A549 (cell line): ENCODE measurements around the gene SORL1. TPM values are rescaled to one million over a fixed set of nuclear protein-coding genes. Genes with fewer than 3 reads are reported as not detected.

Source experiments
- ATAC-seq, 2 experiments: fragments of 200-7000 bp in 1 of 2; fragments of >200 bp in 1 of 2; cut with Nextera tagmentation in 1 of 2; cut with Tn5 transposase in 1 of 2; 3 replicates each; pipeline versions ENCODE4 v1.8.0 to v1.9.1; 2018 to 2020; ENCODE audit warnings: mild to moderate bottlenecking in 1 of 2, moderate library complexity in 1 of 2
- CTCF ChIA-PET: fragments of 300-600 bp; sonication (Branson Sonifier 250); formaldehyde crosslinking; extraction: SDS; loops from one replicate; lab custom pipeline; 2021; ENCODE audit warnings: antibody characterized with exemption, inconsistent platforms; lab: Yijun Ruan, JAX
- POLR2A ChIA-PET: fragments of 350-600 bp; formaldehyde crosslinking; extraction: SDS; loops from one replicate; lab custom pipeline; 2021; ENCODE audit warnings: antibody characterized with exemption, inconsistent platforms; lab: Yijun Ruan, JAX
- DNase-seq, 2 experiments: peaks; one replicate each; pipeline versions ENCODE4 v3.0.0 to v3.0.0-alpha.2; 2011 to 2016; ENCODE audit warnings: low read depth in 1 of 2, low spot score in 1 of 2
- FAIRE-seq: peaks from 2 replicates; lab custom pipeline; 2011; peaks lifted over from hg19 to GRCh38; lab: Jason Lieb, UNC
- H3K27ac ChIP-seq, 2 experiments: fragments of >200 bp; sonication (Bioruptor Twin); formaldehyde crosslinking; 3 replicates each; pipeline ENCODE4 v1.5.1; 2016 to 2017
- H3K4me1 ChIP-seq: fragments of >200 bp; sonication (Bioruptor Twin); formaldehyde crosslinking; 3 replicates; pipeline ENCODE4 v1.6.1; 2016
- H3K4me2 ChIP-seq: fragments of >200 bp; sonication (Bioruptor Twin); formaldehyde crosslinking; 3 replicates; pipeline ENCODE4 v1.6.1; 2016
- H3K4me3 ChIP-seq: fragments of >200 bp; sonication (Bioruptor Twin); formaldehyde crosslinking; 3 replicates; pipeline ENCODE4 v1.5.1; 2016
- H3K9me3 ChIP-seq: fragments of >200 bp; sonication (Bioruptor Twin); formaldehyde crosslinking; 3 replicates; pipeline ENCODE4 v1.6.1; 2016
- CBX2 ChIP-seq: fragments of 200-600 bp; sonication (generic); IDR thresholded peaks from 2 replicates; pipeline ENCODE4 v1.6.1; 2016; ENCODE audit warnings: low read depth, mild to moderate bottlenecking, borderline replicate concordance
- CTCF ChIP-seq: fragments of >200 bp; sonication (Bioruptor Twin); formaldehyde crosslinking; IDR thresholded peaks from 3 replicates; pipeline ENCODE4 v1.5.1; 2016
- FOSB ChIP-seq: fragments of 250-450 bp; sonication (Bioruptor Pico); IDR thresholded peaks from 2 replicates; pipeline ENCODE4 v1.5.0; 2020; ENCODE audit warnings: mild to moderate bottlenecking, moderate library complexity
- FOSL2 ChIP-seq, 2 experiments: fragments of 450-650 bp in 1 of 2; fragments of >200 bp in 1 of 2; sonication (Bioruptor Twin) in 1 of 2; formaldehyde crosslinking; IDR thresholded peaks; 2 replicates each; pipeline versions ENCODE4 v1.5.0 to v1.6.1; 2016 to 2020; ENCODE audit warnings: mild to moderate bottlenecking in 1 of 2, moderate library complexity in 1 of 2
- HMGXB4 ChIP-seq: fragments of 250-450 bp; sonication (Bioruptor Pico); IDR thresholded peaks from 2 replicates; pipeline ENCODE4 v1.5.0; 2021; ENCODE audit warnings: mild to moderate bottlenecking, moderate library complexity, borderline replicate concordance
- HOXB5 ChIP-seq: fragments of 250-450 bp; sonication (Bioruptor Pico); IDR thresholded peaks from 2 replicates; pipeline ENCODE4 v1.5.0; 2020; ENCODE audit warnings: mild to moderate bottlenecking, moderate library complexity
- JUN ChIP-seq, 2 experiments: fragments of >200 bp; sonication (Bioruptor Twin); formaldehyde crosslinking; IDR thresholded peaks; 2 replicates in 1 of 2; 3 replicates in 1 of 2; pipeline ENCODE4 v1.6.1; 2016 to 2017
- JUNB ChIP-seq: fragments of >200 bp; sonication (Bioruptor Twin); formaldehyde crosslinking; IDR thresholded peaks from 2 replicates; pipeline ENCODE4 v1.6.1; 2016
- KDM1A ChIP-seq: fragments of 200-600 bp; sonication (generic); IDR thresholded peaks from 2 replicates; pipeline ENCODE4 v1.6.1; 2016; ENCODE audit warnings: low read depth, mild to moderate bottlenecking
- MAFK ChIP-seq: fragments of 450-650 bp; IDR thresholded peaks from 2 replicates; pipeline ENCODE4 v1.6.1; 2014; ENCODE audit not compliant: partially characterized antibody
- MYC ChIP-seq: IDR thresholded peaks from 2 replicates; pipeline ENCODE4 v1.6.1; 2012; ENCODE audit warnings: mild to moderate bottlenecking, inconsistent platforms, low read length, improper control_type of control experiment, borderline replicate concordance
- RARB ChIP-seq: fragments of 250-450 bp; sonication (Bioruptor Pico); IDR thresholded peaks from 2 replicates; pipeline ENCODE4 v1.8.0; 2021; ENCODE audit warnings: mild to moderate bottlenecking, moderate library complexity
- REST ChIP-seq: fragments of 200-600 bp; sonication (generic); IDR thresholded peaks from 2 replicates; pipeline ENCODE4 v1.6.1; 2016; ENCODE audit warnings: antibody characterized with exemption, mild to moderate bottlenecking, moderate library complexity
- RFX5 ChIP-seq: fragments of 450-650 bp; IDR thresholded peaks from 2 replicates; pipeline ENCODE4 v1.7.1; 2014; ENCODE audit warnings: antibody characterized with exemption, mild to moderate bottlenecking, moderate library complexity
- SREBF2 ChIP-seq: fragments of 450-650 bp; IDR thresholded peaks from 2 replicates; pipeline ENCODE4 v1.6.1; 2014; ENCODE audit warnings: mild to moderate bottlenecking, moderate library complexity
- USF2 ChIP-seq: fragments of 450-650 bp; IDR thresholded peaks from 2 replicates; pipeline ENCODE4 v1.6.1; 2014; ENCODE audit warnings: antibody characterized with exemption
- ZSCAN20 ChIP-seq: fragments of 250-450 bp; sonication (Bioruptor Pico); IDR thresholded peaks from 2 replicates; pipeline ENCODE4 v1.8.0; 2022; ENCODE audit warnings: mild to moderate bottlenecking, moderate library complexity
- WGBS: methylation state at CpG from one replicate; pipeline ENCODE4 v1.1.6; 2017; ENCODE audit errors: missing lambda C conversion rate; 5-methylcytosine and 5-hydroxymethylcytosine counted together
- polyA plus RNA-seq, 4 experiments: library from polyadenylated mRNA; depleted of rRNA in 3 of 4; stranded (reverse); fragments of >200 nt; fragmentation: RNase III in 1 of 4; extraction: RNeasy Plus Mini Kit Qiagen cat#74134 plus additional on column Dnase treatment in 1 of 4; gene quantifications; 2 replicates in 3 of 4; 3 replicates in 1 of 4; pipeline ENCODE4 v1.2.3, GENCODE V29; 2011 to 2017

The SORL1 gene
- polyA plus RNA-seq, 2 of the 4 experiments (the other 2 are of a cell fraction) = 0.45 to 3.8 TPM

GRCh38 chr11:121482231-121483129, 30.4 kb downstream of the SORL1 start:
- CTCF ChIA-PET = interaction anchor here (0.6 kb wide), 1 partner anchor 57 kb away, joined by 4 read pairs; no protein-coding TSS in a partner anchor
- ATAC-seq = no peak
- H3K4me1 ChIP-seq = no peaks in the 10 kb centered on the region

GRCh38 chr11:121483805-121484480, 31.8 kb downstream of the SORL1 start:
- ATAC-seq = no peak
- TF ChIP-seq JUNB (no peak), JUN (IDR thresholded peaks at IDR 0.05) (no peak), USF2 (no peak), HMGXB4 (no peak), MYC (no peak), HOXB5 (no peak), SREBF2 (no peak), FOSL2 (IDR thresholded peaks at IDR 0.05) (no peak), FOSL2 (CRISPR knock-in tag; IDR thresholded peaks at IDR 0.05) (no peak), KDM1A (no peak), REST (no peak), MAFK (no peak), CBX2 (no peak), RARB (CRISPR knock-in tag) (no peak), RFX5 (no peak), FOSB (no peak), CTCF (no peak)
- no peak overlapping the region for H3K4me3 ChIP-seq
- no peaks in the 10 kb centered on the region for H3K9me3 ChIP-seq
- FAIRE-seq = no peak
- 31% methylated on average over 4 of the region's 4 CpGs for WGBS
- no peak overlapping the region for H3K27ac ChIP-seq
- DNase-seq = no peak
- ChIA-PET POLR2A (no interaction called here), CTCF (no interaction called here)
- no peaks in the 10 kb centered on the region for H3K4me1 ChIP-seq
- no peak overlapping the region for H3K4me2 ChIP-seq

More at GRCh38 chr11:121482231-121483129, 30.4 kb downstream of the SORL1 start:
- no peak for TF ChIP-seq ZSCAN20
- POLR2A ChIA-PET = no interaction called here
- Histone ChIP-seq H3K27ac (no peak overlapping the region), H3K4me3 (no peak overlapping the region), H3K9me3 (no peaks in the 10 kb centered on the region), H3K4me2 (no peak overlapping the region)
- FAIRE-seq = no peak
- 73% methylated on average over 9 of the region's 9 CpGs for WGBS
- DNase-seq = no peak
